MCF 10A (cell line): ENCODE measurements around the gene DNAJB7. TPM values are rescaled to one million over a fixed set of nuclear protein-coding genes. Genes with fewer than 3 reads are reported as not detected.
"Not testable (repeated sequence)": the region's sequence is repeated elsewhere in the genome, so short reads cannot be mapped to it uniquely, and the experiment has no call there.

Source experiments
- BruUV-seq: library from RNA; stranded (reverse); fragments of 400-500 nt; replicated peaks from 2 replicates; lab custom pipeline; 2021; lab: Mats Ljungman, UMichigan
- CTCF ChIA-PET: fragments of 300-600 bp; sonication (Branson Sonifier 250); formaldehyde crosslinking; extraction: SDS; loops from one replicate; lab custom pipeline; 2021; ENCODE audit warnings: antibody characterized with exemption, inconsistent platforms; lab: Yijun Ruan, JAX
- POLR2A ChIA-PET: fragments of 300-600, 350-650 bp; sonication (Branson Sonifier 250); formaldehyde crosslinking; extraction: SDS; loops from one replicate; lab custom pipeline; 2020; ENCODE audit warnings: antibody characterized with exemption, inconsistent platforms; lab: Yijun Ruan, JAX
- DNase-seq: peaks from one replicate; pipeline ENCODE4 v3.0.0-alpha.2; 2018; ENCODE audit not compliant: unreplicated experiment
- H3K27ac Mint-ChIP-seq: one replicate; pipeline ENCODE4 v1.8.0; 2022; ENCODE audit warnings: mild to moderate bottlenecking, low read depth, mixed read lengths; ENCODE audit not compliant: unreplicated experiment
- H3K27me3 Mint-ChIP-seq: one replicate; pipeline ENCODE4 v1.8.0; 2022; ENCODE audit warnings: mixed read lengths; ENCODE audit not compliant: insufficient read depth, unreplicated experiment
- H3K36me3 Mint-ChIP-seq: one replicate; pipeline ENCODE4 v1.8.0; 2022; ENCODE audit warnings: mild to moderate bottlenecking, moderate library complexity, mixed read lengths; ENCODE audit not compliant: insufficient read depth, unreplicated experiment
- H3K4me1 Mint-ChIP-seq: one replicate; pipeline ENCODE4 v1.8.0; 2022; ENCODE audit warnings: mixed read lengths; ENCODE audit not compliant: insufficient read depth, unreplicated experiment
- H3K4me3 Mint-ChIP-seq: one replicate; pipeline ENCODE4 v1.8.0; 2022; ENCODE audit warnings: mild to moderate bottlenecking, moderate library complexity, mixed read lengths; ENCODE audit not compliant: unreplicated experiment
- H3K9me3 Mint-ChIP-seq: one replicate; pipeline ENCODE4 v1.8.0; 2022; ENCODE audit warnings: mixed read lengths; ENCODE audit not compliant: unreplicated experiment
- CTCF ChIP-seq: fragments of 200-600 bp; IDR thresholded peaks from one replicate; pipeline ENCODE4 v1.8.0; 2022; ENCODE audit warnings: antibody characterized with exemption, mild to moderate bottlenecking; ENCODE audit not compliant: unreplicated experiment
- intact Hi-C: fragments of 100-400 bp; cut with micrococcal nuclease; formaldehyde crosslinking; loops from 2 replicates; pipeline ENCODE4 v1.14.1; 2022
- total RNA-seq: library from RNA; stranded (reverse); gene quantifications from 2 replicates; pipeline ENCODE4 v1.2.3, GENCODE V29; 2022

The DNAJB7 gene
- total RNA-seq, 1 experiment from 2014 or later: not detected

GRCh38 chr22:40877488-40877887 lies 15.6 kb upstream of the DNAJB7 start:
- no peak for DNase-seq
- POLR2A ChIA-PET: interaction anchor here (0.7 to 1.7 kb wide), 4 partner anchors 13 to 74 kb away, joined by 3 to 6 read pairs (median 3); partner anchors contain the start of genes RBX1, ST13 and XPNPEP3
- Mint-ChIP-seq H3K36me3 (peaks cover 69% of the 10 kb centered on the region), H3K27me3 (no peaks in the 10 kb centered on the region), H3K4me3 (no peak overlapping the region), H3K27ac (no peak overlapping the region), H3K4me1 (no peaks in the 10 kb centered on the region), H3K9me3 (no peaks in the 10 kb centered on the region)
- CTCF ChIA-PET: interaction anchor here (0.8 to 1.1 kb wide), 2 partner anchors 44 to 301 kb away, joined by 3 read pairs; no protein-coding TSS in a partner anchor
- no peak for TF ChIP-seq CTCF
- BruUV-seq: no TSS peak
- intact Hi-C loops: no loop called here

- H3K27me3 Mint-ChIP-seq: no peaks in the 10 kb centered on the region
- H3K4me1 Mint-ChIP-seq: no peaks in the 10 kb centered on the region
- no peak for TF ChIP-seq CTCF
- ChIA-PET POLR2A (interaction anchor here (0.7 to 1.7 kb wide), 4 partner anchors 14 to 74 kb away, joined by 3 to 6 read pairs (median 3); partner anchors contain the start of genes RBX1, ST13 and XPNPEP3), CTCF (interaction anchor here (0.8 to 1.1 kb wide), 2 partner anchors 45 to 302 kb away, joined by 3 read pairs; no protein-coding TSS in a partner anchor)
- DNase-seq: no peak
- no peak overlapping the region for H3K4me3 Mint-ChIP-seq
- BruUV-seq: no TSS peak
- intact Hi-C loops: no loop called here
- H3K27ac Mint-ChIP-seq: no peak overlapping the region
- H3K36me3 Mint-ChIP-seq: peaks cover 69% of the 10 kb centered on the region
- no peaks in the 10 kb centered on the region for H3K9me3 Mint-ChIP-seq
These were observed 15.0 kb upstream of the DNAJB7 start for GRCh38 chr22:40876907-40877306.

GRCh38 chr22:40875111-40875510 lies 13.2 kb upstream of the DNAJB7 start:
- H3K27ac Mint-ChIP-seq: no peak overlapping the region
- TF ChIP-seq CTCF: no peak
- POLR2A ChIA-PET: interaction anchor here (0.6 to 2.7 kb wide), 3 partner anchors 9 to 45 kb away, joined by 3 to 13 read pairs (median 7); partner anchors contain the start of genes ST13 and XPNPEP3
- DNase-seq: no peak
- H3K4me1 Mint-ChIP-seq: no peaks in the 10 kb centered on the region
- no peak overlapping the region for H3K4me3 Mint-ChIP-seq
- peaks cover 71% of the 10 kb centered on the region for H3K36me3 Mint-ChIP-seq
- no TSS peak for BruUV-seq
- no peaks in the 10 kb centered on the region for H3K27me3 Mint-ChIP-seq
- CTCF ChIA-PET: interaction anchor here (0.9 kb wide), 1 partner anchor 24 kb away, joined by 3 read pairs; no protein-coding TSS in a partner anchor
- intact Hi-C loops: no loop called here
- no peaks in the 10 kb centered on the region for H3K9me3 Mint-ChIP-seq

GRCh38 chr22:40874016-40874415 lies 12.1 kb upstream of the DNAJB7 start:
- intact Hi-C loops: no loop called here
- no peaks in the 10 kb centered on the region for H3K27me3 Mint-ChIP-seq
- no TSS peak for BruUV-seq
- ChIA-PET POLR2A (interaction anchor here (1.1 to 2.7 kb wide), 2 partner anchors 10 to 17 kb away, joined by 4 to 13 read pairs; partner anchors contain the start of genes ST13 and XPNPEP3), CTCF (interaction anchor here (0.9 kb wide), 1 partner anchor 25 kb away, joined by 3 read pairs; no protein-coding TSS in a partner anchor)
- no peaks in the 10 kb centered on the region for H3K4me1 Mint-ChIP-seq
- H3K36me3 Mint-ChIP-seq: peaks cover 67% of the 10 kb centered on the region
- no peak for DNase-seq
- H3K27ac Mint-ChIP-seq: no peak overlapping the region
- no peak overlapping the region for H3K4me3 Mint-ChIP-seq
- TF ChIP-seq CTCF: no peak
- no peaks in the 10 kb centered on the region for H3K9me3 Mint-ChIP-seq

GRCh38 chr22:40868379-40868778 lies 6.5 kb upstream of the DNAJB7 start:
- H3K4me1 Mint-ChIP-seq, H3K4me3 Mint-ChIP-seq, DNase-seq, H3K27me3 Mint-ChIP-seq, intact Hi-C loops, H3K9me3 Mint-ChIP-seq, BruUV-seq: not testable (repeated sequence)
- ChIA-PET CTCF (interaction anchor here (0.6 to 1.3 kb wide), 2 partner anchors 23 to 31 kb away, joined by 3 to 8 read pairs; no protein-coding TSS in a partner anchor), POLR2A (interaction anchor here (5.1 kb wide), 1 partner anchor 10 kb away, joined by 58 read pairs; the partner anchor contains the start of genes ST13 and XPNPEP3)
- peaks cover 55% of the 10 kb centered on the region for H3K36me3 Mint-ChIP-seq
- peak overlapping the region; percentile 25 for H3K27ac Mint-ChIP-seq
